Testis (tissue), 3 donors: ENCODE results near the gene RASSF3. TPM values are rescaled to one million over a fixed set of nuclear protein-coding genes. Genes with fewer than 3 reads are reported as not detected.

Source experiments
- DNase-seq: peaks from one replicate; pipeline ENCODE4 v3.0.0-alpha.2; 2019
- H3K27ac ChIP-seq, 2 donors: fragments of 200-600 bp; sonication (generic); one replicate each; pipeline ENCODE4 v1.5.1; 2019
- H3K27me3 ChIP-seq: fragments of 200-600 bp; sonication (generic); one replicate; pipeline ENCODE4 v1.5.1; 2019
- H3K36me3 ChIP-seq: fragments of 200-600 bp; sonication (generic); one replicate; pipeline ENCODE4 v1.5.1; 2017; ENCODE audit warnings: low read depth; ENCODE audit errors: missing control alignments
- H3K4me1 ChIP-seq: fragments of 200-600 bp; sonication (generic); one replicate; pipeline ENCODE4 v1.5.1; 2019
- H3K4me3 ChIP-seq, 2 donors: fragments of 200-600 bp; sonication (generic); one replicate each; pipeline ENCODE4 v1.5.1; 2017 to 2019
- H3K9me3 ChIP-seq: fragments of 200-600 bp; sonication (generic); one replicate; pipeline ENCODE4 v1.5.1; 2017
- CTCF ChIP-seq, 3 experiments: fragments of 450-650 bp in 2 of 3; fragments of 200-600 bp in 1 of 3; sonication (generic) in 1 of 3; IDR thresholded peaks; one replicate each; pipeline ENCODE4 v1.5.1; 2016 to 2019; ENCODE audit warnings: antibody characterized with exemption in 3 of 3, mild to moderate bottlenecking in 2 of 3, moderate library complexity in 1 of 3
- POLR2A ChIP-seq: fragments of 450-650 bp; IDR thresholded peaks from one replicate; pipeline ENCODE4 v1.6.1; 2017; ENCODE audit warnings: antibody characterized with exemption, mild to moderate bottlenecking, moderate library complexity
- WGBS, 2 donors: methylation state at CpG; one replicate each; pipeline ENCODE4 v1.1.5; 2018; 5-methylcytosine and 5-hydroxymethylcytosine counted together
- intact Hi-C: fragments of 100-400 bp; cut with DNase I; formaldehyde crosslinking; loops from one replicate; pipeline ENCODE4 v1.15.1; 2023; ENCODE audit warnings: low total_unique reads
- polyA plus RNA-seq: library from polyadenylated mRNA; stranded (reverse); fragments of 350-450 nt; fragmentation: Illumina TruSeq; extraction: RNeasy Lipid Tissue Mini Kit (QIAGEN cat#74804); gene quantifications from one replicate; pipeline ENCODE4 v1.2.3, GENCODE V29; 2014; ENCODE audit warnings: low read depth, low replicate concordance; ENCODE audit not compliant: insufficient read depth
- total RNA-seq, 2 donors: library from RNA; depleted of rRNA; stranded (reverse); fragments of >200 nt; gene quantifications; one replicate each; pipeline ENCODE4 v1.2.3, GENCODE V29; 2016

RASSF3 gene
- total and polyA plus RNA-seq, 3 donors from 2014 or later = 20.3 to 27.5 (median 26.4) TPM

- TF ChIP-seq CTCF (IDR thresholded peaks at IDR 0.05) = no peak
- no peak for TF ChIP-seq POLR2A
- 72 to 74% methylated on average over 4 of the region's 4 CpGs for WGBS, 2 donors
- no peak overlapping the region for H3K4me3 ChIP-seq
- peak overlapping the region in 1 of 2 donors; percentile 19 for H3K27ac ChIP-seq
- H3K27me3 ChIP-seq = no peaks in the 10 kb centered on the region
- no peaks in the 10 kb centered on the region for H3K9me3 ChIP-seq
- intact Hi-C loops = no loop called here
- peaks cover 5% of the 10 kb centered on the region for H3K4me1 ChIP-seq
- no peaks in the 10 kb centered on the region for H3K36me3 ChIP-seq
- DNase-seq = no peak
These were observed 55.2 kb downstream of the RASSF3 start for GRCh38 chr12:64665514-64665913.

GRCh38 chr12:64666054-64666914 lies 56.0 kb downstream of the RASSF3 start:
- H3K27ac ChIP-seq = peak overlapping the region in 1 of 2 donors; percentile 19
- peaks cover 5% of the 10 kb centered on the region for H3K4me1 ChIP-seq
- WGBS, 2 donors = 63 to 67% methylated on average over 3 of the region's 3 CpGs
- no peak overlapping the region for H3K4me3 ChIP-seq
- no peaks in the 10 kb centered on the region for H3K9me3 ChIP-seq
- DNase-seq = no peak
- no peaks in the 10 kb centered on the region for H3K36me3 ChIP-seq
- H3K27me3 ChIP-seq = no peaks in the 10 kb centered on the region
- intact Hi-C loops = no loop called here
- TF ChIP-seq POLR2A = no peak
- TF ChIP-seq CTCF (IDR thresholded peaks at IDR 0.05) = no peak

- no peak for DNase-seq
- intact Hi-C loops = no loop called here
- no peaks in the 10 kb centered on the region for H3K36me3 ChIP-seq
- no peak overlapping the region for H3K4me3 ChIP-seq
- peaks cover 9% of the 10 kb centered on the region for H3K4me1 ChIP-seq
- no peaks in the 10 kb centered on the region for H3K27me3 ChIP-seq
- H3K9me3 ChIP-seq = no peaks in the 10 kb centered on the region
- WGBS, 2 donors = 89 to 90% methylated on average over 2 of the region's 2 CpGs
- no peak for TF ChIP-seq POLR2A
- TF ChIP-seq CTCF (IDR thresholded peaks at IDR 0.05) = no peak
- H3K27ac ChIP-seq = no peak overlapping the region
These were observed 57.5 kb downstream of the RASSF3 start for GRCh38 chr12:64667793-64668192.

- H3K4me3 ChIP-seq = no peak overlapping the region
- H3K27me3 ChIP-seq = no peaks in the 10 kb centered on the region
- no peak for TF ChIP-seq CTCF (IDR thresholded peaks at IDR 0.05)
- no peak for TF ChIP-seq POLR2A
- intact Hi-C loops = no loop called here
- H3K9me3 ChIP-seq = no peaks in the 10 kb centered on the region
- WGBS, 2 donors = 37 to 54% methylated on average over 10 of the region's 10 CpGs
- DNase-seq = peak; percentile 26
- H3K4me1 ChIP-seq = peaks cover 9% of the 10 kb centered on the region
- peak overlapping the region in 1 of 2 donors; percentile 12 for H3K27ac ChIP-seq
- no peaks in the 10 kb centered on the region for H3K36me3 ChIP-seq
These were observed 59.1 kb downstream of the RASSF3 start for GRCh38 chr12:64669270-64669842.
